GM21423 (cell line): ENCODE measurements around the gene NPBWR2.

Experiments used
- ATAC-seq: cut with Tn5 transposase; IDR thresholded peaks from one replicate; pipeline ENCODE4 v1.9.1; 2021; ENCODE audit warnings: mild to moderate bottlenecking, moderate library complexity; ENCODE audit not compliant: unreplicated experiment

The NPBWR2 gene

GRCh38 chr20:64106981-64107735, at the start of gene NPBWR2:
TSS of gene NPBWR2 (minus strand) at chr20:64107565. CDS start at chr20:64106831, 734 bp downstream.
- ATAC-seq = no peak

- ATAC-seq = no peak
These were observed 48.9 kb upstream of the NPBWR2 start for GRCh38 chr20:64156136-64156885.

GRCh38 chr20:64155258-64156135, 48.1 kb upstream of the NPBWR2 start:
- ATAC-seq = no peak

- ATAC-seq = no peak
These were observed 47.4 kb upstream of the NPBWR2 start for GRCh38 chr20:64154590-64155257.

GRCh38 chr20:64153861-64154589, 46.7 kb upstream of the NPBWR2 start:
- ATAC-seq = no peak

- no peak for ATAC-seq
These were observed 46.0 kb upstream of the NPBWR2 start for GRCh38 chr20:64153410-64153809.

- no peak for ATAC-seq
These were observed 45.5 kb upstream of the NPBWR2 start for GRCh38 chr20:64152906-64153305.

GRCh38 chr20:64151633-64152530, 44.5 kb upstream of the NPBWR2 start:
- ATAC-seq = no peak

GRCh38 chr20:64150756-64151632, 43.6 kb upstream of the NPBWR2 start:
- ATAC-seq = no peak

GRCh38 chr20:64149809-64150560, 42.6 kb upstream of the NPBWR2 start:
- ATAC-seq = no peak

GRCh38 chr20:64149141-64149540, 41.8 kb upstream of the NPBWR2 start:
- ATAC-seq = no peak

- ATAC-seq = no peak
These were observed 41.2 kb upstream of the NPBWR2 start for GRCh38 chr20:64148581-64148980.

GRCh38 chr20:64146936-64147477, 39.6 kb upstream of the NPBWR2 start:
- no peak for ATAC-seq

GRCh38 chr20:64146301-64146935, 39.1 kb upstream of the NPBWR2 start:
- no peak for ATAC-seq

- no peak for ATAC-seq
These were observed 38.3 kb upstream of the NPBWR2 start for GRCh38 chr20:64145458-64146300.
